Muscle layer of duodenum (tissue), 2 donors: ENCODE data around the gene GUCY2F.

Source experiments
- H3K27ac ChIP-seq: one replicate; pipeline ENCODE4 v1.7.0; 2013; ENCODE audit warnings: mild to moderate bottlenecking, low read length
- H3K27me3 ChIP-seq: one replicate; pipeline ENCODE4 v1.7.0; 2013; ENCODE audit warnings: low read depth, mild to moderate bottlenecking, control low read depth, low read length
- H3K36me3 ChIP-seq, 2 donors: one replicate each; pipeline ENCODE4 v1.7.0; 2013; ENCODE audit warnings: low read length in 2 of 2, control low read depth in 1 of 2, mild to moderate bottlenecking in 1 of 2; ENCODE audit not compliant: insufficient read depth in 2 of 2, control insufficient read depth in 1 of 2
- H3K4me1 ChIP-seq, 2 donors: one replicate each; pipeline ENCODE4 v1.7.0; 2013; ENCODE audit warnings: low read length in 2 of 2, mild to moderate bottlenecking in 2 of 2, control low read depth in 1 of 2, moderate library complexity in 1 of 2; ENCODE audit not compliant: insufficient read depth in 2 of 2, control insufficient read depth in 1 of 2
- H3K4me3 ChIP-seq, 2 donors: one replicate each; pipeline ENCODE4 v1.7.0; 2013; ENCODE audit warnings: low read length in 2 of 2, low read depth in 1 of 2, mild to moderate bottlenecking in 1 of 2
- H3K9me3 ChIP-seq, 2 donors: one replicate each; pipeline ENCODE4 v1.7.0; 2013; ENCODE audit warnings: low read length in 2 of 2, control low read depth in 1 of 2, mild to moderate bottlenecking in 1 of 2; ENCODE audit not compliant: control insufficient read depth in 1 of 2
- donor health status: healthy.

The GUCY2F gene

DNA sequence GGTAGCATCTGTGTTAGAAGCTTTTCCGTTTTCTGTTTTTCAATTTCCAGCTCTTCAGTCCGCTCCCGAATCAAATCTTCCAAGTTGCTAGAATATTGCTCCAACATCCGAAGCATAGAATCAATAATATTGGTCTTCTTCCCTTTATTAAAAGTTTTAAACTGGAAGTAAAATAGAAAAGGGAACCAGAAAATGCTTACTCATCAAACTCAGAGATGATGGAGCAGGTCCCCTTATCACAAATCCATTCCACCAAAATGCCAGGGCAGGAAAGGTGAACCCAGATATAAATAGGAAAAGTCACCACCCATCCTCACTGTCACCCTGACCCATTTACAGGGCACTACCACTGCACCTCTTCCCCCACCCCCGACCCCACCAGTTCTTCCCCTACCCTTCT, 89.0 kb downstream of the GUCY2F start:
- H3K4me3 ChIP-seq: no peak overlapping the region
- no peaks in the 10 kb centered on the region for H3K9me3 ChIP-seq
- H3K36me3 ChIP-seq: no peaks in the 10 kb centered on the region
- H3K27ac ChIP-seq: no peak overlapping the region
- H3K4me1 ChIP-seq: no peaks in the 10 kb centered on the region
- no peaks in the 10 kb centered on the region for H3K27me3 ChIP-seq

DNA sequence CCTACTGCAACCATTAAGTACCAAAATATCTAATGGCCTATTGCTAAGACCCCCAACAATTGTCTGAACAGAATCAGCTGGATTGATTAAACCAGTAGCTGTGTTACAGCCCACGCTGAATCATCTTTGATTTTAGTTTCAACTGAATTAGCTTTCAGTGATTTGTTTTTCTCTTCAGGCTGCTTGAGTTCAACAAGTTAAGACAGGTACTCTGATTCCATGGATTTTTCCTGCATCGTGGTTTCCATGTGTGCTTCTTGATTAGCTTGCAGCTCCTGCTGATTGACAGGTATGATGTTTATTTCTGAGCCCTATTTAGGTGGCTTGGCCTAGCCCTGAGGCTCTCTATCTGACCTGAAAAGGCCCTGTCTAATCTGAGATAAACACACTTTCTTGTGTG, 91.3 kb downstream of the GUCY2F start:
- no peaks in the 10 kb centered on the region for H3K9me3 ChIP-seq
- no peak overlapping the region for H3K27ac ChIP-seq
- no peaks in the 10 kb centered on the region for H3K36me3 ChIP-seq
- no peaks in the 10 kb centered on the region for H3K27me3 ChIP-seq
- H3K4me3 ChIP-seq: no peak overlapping the region
- no peaks in the 10 kb centered on the region for H3K4me1 ChIP-seq

DNA sequence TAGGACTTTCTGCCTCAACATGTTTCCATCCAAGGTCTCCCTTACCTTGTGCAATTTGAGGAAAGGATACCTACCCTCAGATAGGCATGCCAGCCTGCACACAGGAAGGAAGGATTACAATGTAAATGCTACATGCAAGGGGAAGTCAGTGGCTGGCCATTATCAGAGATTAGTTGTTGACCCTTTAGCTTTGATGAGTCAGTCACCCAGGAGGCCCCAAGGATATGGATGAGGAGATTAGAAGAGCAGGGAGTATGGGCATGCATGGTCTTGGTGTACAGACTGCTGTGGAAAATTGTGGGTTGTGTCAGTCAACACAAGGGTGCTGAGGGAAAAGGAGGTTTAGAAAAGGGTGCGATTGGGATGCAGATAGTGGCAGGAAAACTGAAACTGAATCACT, 92.0 kb downstream of the GUCY2F start:
- no peaks in the 10 kb centered on the region for H3K36me3 ChIP-seq
- no peak overlapping the region for H3K27ac ChIP-seq
- no peaks in the 10 kb centered on the region for H3K9me3 ChIP-seq
- no peaks in the 10 kb centered on the region for H3K27me3 ChIP-seq
- H3K4me1 ChIP-seq: no peaks in the 10 kb centered on the region
- H3K4me3 ChIP-seq: no peak overlapping the region

DNA sequence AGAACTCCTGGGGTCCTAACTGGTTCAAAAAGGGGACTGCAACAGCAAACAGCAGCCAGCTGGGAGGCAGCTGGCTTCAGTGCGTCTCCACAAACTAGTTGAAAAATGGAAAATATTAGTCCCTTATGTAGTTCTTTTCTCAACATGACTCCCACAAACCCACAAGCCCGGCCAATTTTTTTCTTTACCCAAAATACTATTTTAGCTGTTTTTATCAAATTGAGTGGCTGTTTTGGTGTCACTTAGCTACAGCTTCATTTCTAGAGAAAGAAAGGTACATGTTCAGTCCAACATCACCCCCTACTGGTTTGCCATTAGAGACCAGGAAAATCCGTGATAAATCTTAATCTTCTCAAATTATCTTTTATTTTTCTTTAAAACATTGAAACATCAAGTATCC, 97.2 kb downstream of the GUCY2F start:
- no peak overlapping the region for H3K4me3 ChIP-seq
- no peak overlapping the region for H3K27ac ChIP-seq
- H3K9me3 ChIP-seq: no peaks in the 10 kb centered on the region
- no peaks in the 10 kb centered on the region for H3K36me3 ChIP-seq
- no peaks in the 10 kb centered on the region for H3K4me1 ChIP-seq
- H3K27me3 ChIP-seq: no peaks in the 10 kb centered on the region

DNA sequence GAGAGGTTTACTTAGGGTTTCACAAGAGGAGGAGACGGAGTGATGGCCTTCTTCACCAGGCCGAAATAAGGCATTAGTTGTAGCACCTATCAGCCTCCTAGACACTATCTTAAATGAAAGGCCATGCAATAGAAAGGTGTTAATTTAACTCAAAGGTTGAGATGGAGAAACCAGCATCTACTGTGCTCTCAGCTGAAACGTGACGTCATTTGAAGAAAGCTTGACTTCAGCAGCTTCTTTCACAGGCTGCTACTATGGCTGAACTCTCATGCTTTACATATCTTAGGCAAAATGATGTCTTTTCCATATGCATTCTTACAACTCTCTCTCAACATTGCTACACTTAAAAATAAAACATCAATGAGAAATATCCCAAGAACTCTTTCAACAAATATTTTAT, 99.6 kb downstream of the GUCY2F start:
- H3K4me3 ChIP-seq: no peak overlapping the region
- H3K27me3 ChIP-seq: no peaks in the 10 kb centered on the region
- H3K4me1 ChIP-seq: no peaks in the 10 kb centered on the region
- H3K27ac ChIP-seq: no peak overlapping the region
- no peaks in the 10 kb centered on the region for H3K36me3 ChIP-seq
- no peaks in the 10 kb centered on the region for H3K9me3 ChIP-seq

DNA sequence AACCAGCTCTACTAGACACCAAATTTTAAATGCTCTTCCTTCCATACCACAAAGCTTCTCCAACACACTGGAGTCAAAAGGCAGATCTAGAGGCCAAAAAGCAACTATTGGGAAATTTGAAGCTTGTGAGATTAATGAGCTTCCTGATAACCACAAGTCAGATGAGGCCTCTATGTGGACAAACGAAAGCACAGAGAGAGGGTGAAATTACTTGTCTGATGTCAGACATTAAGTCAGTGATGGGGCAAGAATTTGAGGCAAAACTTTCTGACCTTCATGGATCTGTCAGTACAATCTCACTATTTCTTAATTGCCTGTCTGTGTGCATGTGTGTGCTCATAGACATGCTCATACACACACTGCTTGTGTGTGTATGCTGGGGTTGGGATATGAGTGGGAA, 103.6 kb downstream of the GUCY2F start:
- Histone ChIP-seq H3K27me3 (no peaks in the 10 kb centered on the region), H3K9me3 (no peaks in the 10 kb centered on the region), H3K36me3 (no peaks in the 10 kb centered on the region), H3K27ac (no peak overlapping the region), H3K4me1 (no peaks in the 10 kb centered on the region), H3K4me3 (no peak overlapping the region)

DNA sequence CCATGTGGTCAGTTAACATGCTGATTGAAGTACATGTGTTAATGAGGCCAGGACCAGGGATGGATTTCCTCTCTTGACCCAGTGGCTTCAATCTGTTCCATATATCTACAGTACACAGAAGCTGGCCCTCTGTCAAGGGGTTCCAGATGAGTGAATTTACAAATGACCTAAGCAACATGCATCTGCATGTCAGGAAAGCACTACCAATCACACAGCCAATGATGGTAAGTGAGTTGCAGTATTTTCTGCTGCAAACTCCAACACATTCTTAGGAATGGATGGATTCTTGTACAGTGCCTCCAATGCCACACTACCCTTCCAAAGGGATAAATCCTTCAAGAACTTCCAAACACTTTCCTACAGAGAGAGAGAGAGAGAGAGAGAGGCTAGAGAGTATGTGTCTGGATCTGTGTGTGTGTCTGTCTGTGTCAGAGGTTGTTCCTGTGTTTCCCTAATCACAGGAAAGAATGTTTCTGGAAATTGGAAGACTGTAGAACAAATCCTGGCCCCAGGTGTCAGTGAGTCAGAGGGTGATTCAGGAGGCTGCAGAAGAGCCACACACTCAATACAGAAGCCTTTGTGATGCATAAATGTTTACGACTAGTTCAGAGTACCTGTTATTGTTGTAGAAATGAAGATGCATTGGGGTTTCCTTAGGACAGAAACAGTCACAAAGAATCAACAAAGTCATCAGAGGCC, 107.5 kb downstream of the GUCY2F start:
- H3K4me1 ChIP-seq: no peaks in the 10 kb centered on the region
- H3K9me3 ChIP-seq: no peaks in the 10 kb centered on the region
- H3K27me3 ChIP-seq: no peaks in the 10 kb centered on the region
- no peaks in the 10 kb centered on the region for H3K36me3 ChIP-seq
- no peak overlapping the region for H3K4me3 ChIP-seq
- no peak overlapping the region for H3K27ac ChIP-seq

DNA sequence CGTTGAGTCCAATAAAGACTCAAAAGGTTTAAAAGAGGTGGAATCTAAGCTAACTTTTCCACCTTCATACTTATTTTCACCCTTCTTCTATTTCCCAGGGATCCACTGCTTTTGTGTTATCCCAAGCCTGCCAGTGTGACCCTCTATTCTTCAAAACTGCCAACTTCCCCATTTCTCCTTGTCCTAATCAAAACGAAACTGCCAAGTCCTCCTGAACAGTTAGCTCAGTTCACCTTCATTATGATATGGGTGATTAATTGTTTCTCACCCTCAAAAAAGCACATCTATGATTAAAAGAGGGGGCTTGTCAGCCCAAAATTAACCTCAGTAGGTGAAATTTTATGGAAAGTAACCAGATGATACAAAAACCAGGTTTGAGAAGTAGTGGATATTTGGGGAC, 108.4 kb downstream of the GUCY2F start:
- H3K9me3 ChIP-seq: no peaks in the 10 kb centered on the region
- H3K4me3 ChIP-seq: no peak overlapping the region

DNA sequence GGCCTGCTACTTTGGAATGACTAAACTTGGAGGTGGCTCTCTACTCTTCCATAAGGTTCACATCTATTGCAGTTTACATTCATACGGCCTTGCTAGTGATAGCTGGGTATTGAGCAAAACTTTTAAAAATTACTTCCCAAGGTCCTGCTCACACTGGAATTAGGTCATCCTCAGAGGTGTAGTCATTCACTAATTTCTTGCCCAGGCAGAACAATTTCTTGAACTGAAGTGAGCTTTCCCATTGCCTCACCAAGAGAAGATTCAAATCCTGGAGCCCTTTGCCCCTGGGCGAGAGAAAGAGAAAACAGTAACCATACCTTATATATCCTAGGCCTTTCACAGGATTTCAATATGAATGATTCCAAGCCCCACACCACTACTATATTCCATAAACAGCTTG, 109.2 kb downstream of the GUCY2F start:
- no peaks in the 10 kb centered on the region for H3K27me3 ChIP-seq
- no peak overlapping the region for H3K27ac ChIP-seq
- no peaks in the 10 kb centered on the region for H3K9me3 ChIP-seq
- no peaks in the 10 kb centered on the region for H3K4me1 ChIP-seq
- H3K4me3 ChIP-seq: no peak overlapping the region
- no peaks in the 10 kb centered on the region for H3K36me3 ChIP-seq

More for the DNA sequence above, 108.4 kb downstream of the GUCY2F start:
- no peak overlapping the region for H3K27ac ChIP-seq
- H3K27me3 ChIP-seq: no peaks in the 10 kb centered on the region
- no peaks in the 10 kb centered on the region for H3K4me1 ChIP-seq
- H3K36me3 ChIP-seq: no peaks in the 10 kb centered on the region

DNA sequence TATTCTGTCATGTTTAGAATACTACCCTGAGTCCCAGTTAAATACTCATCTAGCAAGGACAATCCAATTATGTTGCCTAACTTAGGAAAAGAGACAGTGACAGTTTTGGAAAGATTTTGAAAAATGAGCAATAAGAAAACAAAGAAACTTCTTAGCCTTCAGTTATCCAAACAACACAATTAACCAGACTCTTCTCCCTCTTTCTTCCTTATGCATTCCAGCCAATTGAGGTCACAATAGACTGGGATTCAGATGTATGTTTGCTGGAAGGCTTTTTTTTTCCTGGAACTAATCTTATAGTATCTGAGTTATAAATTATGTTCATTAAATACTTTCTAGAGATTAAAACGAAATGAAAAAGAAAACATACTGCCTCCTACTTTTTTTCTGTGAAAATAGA, 109.6 kb downstream of the GUCY2F start:
- Histone ChIP-seq H3K4me1 (no peaks in the 10 kb centered on the region), H3K9me3 (no peaks in the 10 kb centered on the region), H3K36me3 (no peaks in the 10 kb centered on the region), H3K4me3 (no peak overlapping the region), H3K27ac (no peak overlapping the region), H3K27me3 (no peaks in the 10 kb centered on the region)

DNA sequence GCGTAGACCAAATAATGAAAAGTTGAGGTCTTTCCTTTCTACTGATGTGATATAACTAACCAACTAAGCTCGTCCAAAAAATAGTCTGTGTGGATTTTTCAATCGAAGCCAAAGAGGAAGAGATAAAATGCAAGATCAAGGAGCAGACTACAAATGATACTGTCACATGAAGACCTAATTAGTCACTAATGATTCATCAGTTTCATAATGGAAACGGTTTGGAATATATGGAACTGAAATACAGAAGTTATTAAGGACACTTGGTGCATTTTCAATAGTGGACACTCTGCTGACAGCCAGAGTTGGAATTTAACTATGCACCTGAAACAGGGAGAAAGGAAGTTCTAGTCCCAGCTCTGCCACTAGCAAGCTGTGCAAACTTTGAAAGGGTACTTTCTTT, 119.8 kb downstream of the GUCY2F start:
- H3K27me3 ChIP-seq: no peaks in the 10 kb centered on the region
- H3K4me1 ChIP-seq: no peaks in the 10 kb centered on the region
- H3K4me3 ChIP-seq: no peak overlapping the region
- no peaks in the 10 kb centered on the region for H3K36me3 ChIP-seq
- H3K9me3 ChIP-seq: peaks cover 0 to 4% of the 10 kb centered on the region in 2 donors
- H3K27ac ChIP-seq: no peak overlapping the region

DNA sequence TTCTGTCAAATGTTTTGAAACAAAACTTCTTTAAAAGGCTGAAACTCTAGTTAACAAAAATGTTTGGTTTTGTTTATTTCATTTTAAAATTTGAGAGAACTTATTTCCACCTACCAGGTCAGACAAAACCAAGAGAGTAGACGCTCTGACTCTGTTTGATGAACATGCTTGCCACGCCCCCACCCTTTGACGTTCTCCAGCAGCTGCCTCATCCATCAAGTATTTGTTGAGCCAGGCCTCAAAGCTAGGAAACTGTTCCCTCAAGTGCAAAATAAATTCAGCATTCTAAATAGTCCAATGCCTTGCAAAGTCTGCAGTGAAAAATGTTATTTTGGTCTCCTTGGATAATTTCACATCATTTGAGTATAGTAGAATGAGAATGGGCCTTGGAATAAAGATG, 121.6 kb downstream of the GUCY2F start:
- no peak overlapping the region for H3K27ac ChIP-seq
- H3K4me1 ChIP-seq: no peaks in the 10 kb centered on the region
- no peaks in the 10 kb centered on the region for H3K27me3 ChIP-seq
- no peak overlapping the region for H3K4me3 ChIP-seq
- no peaks in the 10 kb centered on the region for H3K36me3 ChIP-seq
- H3K9me3 ChIP-seq: peaks cover 0 to 4% of the 10 kb centered on the region in 2 donors
